Hematopoietic multipotent progenitor cell treated with erythropoietin and hydrocortisone succinate and interleukin-3 and kit ligand, for 17 days (in vitro differentiated cells): ENCODE results near the gene FZD8.

ENCODE experiments used
- DNase-seq: peaks from one replicate; pipeline ENCODE4 v3.0.0-alpha.2; 2015; ENCODE audit warnings: low spot score

The FZD8 gene

GRCh38 chr10:35640951-35641675 lies 983 bp downstream of the FZD8 start:
- DNase-seq = no peak

- DNase-seq = no peak
These were observed 1.6 kb downstream of the FZD8 start for GRCh38 chr10:35640474-35640873.

GRCh38 chr10:35639728-35640401 lies 2.2 kb downstream of the FZD8 start:
- no peak for DNase-seq

- DNase-seq = no peak
These were observed 2.9 kb downstream of the FZD8 start for GRCh38 chr10:35639021-35639727.

GRCh38 chr10:35638101-35638500 lies 4.0 kb downstream of the FZD8 start:
- no peak for DNase-seq

GRCh38 chr10:35637462-35637861 lies 4.6 kb downstream of the FZD8 start:
- no peak for DNase-seq

GRCh38 chr10:35636956-35637355 lies 5.1 kb downstream of the FZD8 start:
- DNase-seq = no peak

- DNase-seq = peak; percentile 30
These were observed 6.5 kb downstream of the FZD8 start for GRCh38 chr10:35635576-35635975.

GRCh38 chr10:35633006-35633980 lies 8.8 kb downstream of the FZD8 start:
- DNase-seq = no peak

GRCh38 chr10:35632027-35632426 lies 10.1 kb downstream of the FZD8 start:
- DNase-seq = no peak

- no peak for DNase-seq
These were observed 10.7 kb downstream of the FZD8 start for GRCh38 chr10:35631404-35631803.

- DNase-seq = no peak
These were observed 15.1 kb downstream of the FZD8 start for GRCh38 chr10:35626971-35627507.

- DNase-seq = no peak
These were observed 27.8 kb downstream of the FZD8 start for GRCh38 chr10:35614312-35614711.

- DNase-seq = no peak
These were observed 28.4 kb downstream of the FZD8 start for GRCh38 chr10:35613597-35614226.

GRCh38 chr10:35613107-35613440 lies 29.0 kb downstream of the FZD8 start:
- no peak for DNase-seq

- no peak for DNase-seq
These were observed 29.6 kb downstream of the FZD8 start for GRCh38 chr10:35612385-35613106.

GRCh38 chr10:35611750-35612149 lies 30.3 kb downstream of the FZD8 start:
- no peak for DNase-seq

- DNase-seq = no peak
These were observed 33.8 kb downstream of the FZD8 start for GRCh38 chr10:35608328-35608672.

- DNase-seq = no peak
These were observed 34.4 kb downstream of the FZD8 start for GRCh38 chr10:35607475-35608327.

GRCh38 chr10:35606430-35606829 lies 35.7 kb downstream of the FZD8 start:
- no peak for DNase-seq
